Right atrium auricular region (tissue), 2 donors: ENCODE data around the gene ATG7. TPM values are rescaled to one million over a fixed set of nuclear protein-coding genes. Genes with fewer than 3 reads are reported as not detected.

ENCODE experiments used
- DNase-seq: peaks from one replicate; pipeline ENCODE4 v3.0.0-alpha.2; 2019; ENCODE audit warnings: low spot score
- H3K27ac ChIP-seq, 2 donors: fragments of 200-600 bp; sonication (generic); 1 replicate in 1 of 2; 2 replicates in 1 of 2; pipeline ENCODE4 v1.5.1; 2016 to 2019
- H3K27me3 ChIP-seq, 2 donors: fragments of 200-600 bp; sonication (generic); one replicate each; pipeline versions ENCODE4 v1.5.1 to v1.6.0; 2017 to 2019
- H3K36me3 ChIP-seq: fragments of 200-600 bp; sonication (generic); one replicate; pipeline ENCODE4 v1.5.1; 2016
- H3K4me1 ChIP-seq, 2 donors: fragments of 200-600 bp; sonication (generic); one replicate each; pipeline versions ENCODE4 v1.5.1 to v1.6.0; 2017 to 2019
- H3K4me3 ChIP-seq, 2 donors: fragments of 200-600 bp; sonication (generic); 1 replicate in 1 of 2; 2 replicates in 1 of 2; pipeline ENCODE4 v1.5.1; 2017 to 2019; ENCODE audit warnings: mild to moderate bottlenecking in 1 of 2, moderate library complexity in 1 of 2
- H3K9me3 ChIP-seq, 2 donors: fragments of 200-600 bp; sonication (generic); one replicate each; pipeline ENCODE4 v1.5.1; 2019
- CTCF ChIP-seq, 2 donors: fragments of 200-600 bp; sonication (generic); IDR thresholded peaks; one replicate each; pipeline ENCODE4 v1.5.1; 2019; ENCODE audit warnings: antibody characterized with exemption in 2 of 2
- total RNA-seq, 2 donors: library from RNA; depleted of rRNA; stranded (reverse); fragments of >200 nt; gene quantifications; one replicate each; pipeline ENCODE4 v1.1.0, GENCODE V29; 2016

The ATG7 gene
- total RNA-seq, 2 donors from 2014 or later: 15.2 to 23.8 TPM

- H3K27ac ChIP-seq: no peak overlapping the region
- DNase-seq: no peak
- no peaks in the 10 kb centered on the region for H3K27me3 ChIP-seq
- no peaks in the 10 kb centered on the region for H3K36me3 ChIP-seq
- TF ChIP-seq CTCF (IDR thresholded peaks at IDR 0.05): no peak
- no peaks in the 10 kb centered on the region for H3K9me3 ChIP-seq
- peaks cover 0 to 20% of the 10 kb centered on the region in 2 donors for H3K4me1 ChIP-seq
- no peak overlapping the region for H3K4me3 ChIP-seq
Observed at GRCh38 chr3:11541321-11542303, 269.4 kb downstream of the ATG7 start.

- H3K4me3 ChIP-seq: no peak overlapping the region
- no peaks in the 10 kb centered on the region for H3K36me3 ChIP-seq
- DNase-seq: no peak
- H3K9me3 ChIP-seq: no peaks in the 10 kb centered on the region
- H3K27me3 ChIP-seq: no peaks in the 10 kb centered on the region
- peaks cover 0 to 20% of the 10 kb centered on the region in 2 donors for H3K4me1 ChIP-seq
- H3K27ac ChIP-seq: no peak overlapping the region
- TF ChIP-seq CTCF (IDR thresholded peaks at IDR 0.05): no peak
Observed at GRCh38 chr3:11542551-11542950, 270.4 kb downstream of the ATG7 start.

DNA sequence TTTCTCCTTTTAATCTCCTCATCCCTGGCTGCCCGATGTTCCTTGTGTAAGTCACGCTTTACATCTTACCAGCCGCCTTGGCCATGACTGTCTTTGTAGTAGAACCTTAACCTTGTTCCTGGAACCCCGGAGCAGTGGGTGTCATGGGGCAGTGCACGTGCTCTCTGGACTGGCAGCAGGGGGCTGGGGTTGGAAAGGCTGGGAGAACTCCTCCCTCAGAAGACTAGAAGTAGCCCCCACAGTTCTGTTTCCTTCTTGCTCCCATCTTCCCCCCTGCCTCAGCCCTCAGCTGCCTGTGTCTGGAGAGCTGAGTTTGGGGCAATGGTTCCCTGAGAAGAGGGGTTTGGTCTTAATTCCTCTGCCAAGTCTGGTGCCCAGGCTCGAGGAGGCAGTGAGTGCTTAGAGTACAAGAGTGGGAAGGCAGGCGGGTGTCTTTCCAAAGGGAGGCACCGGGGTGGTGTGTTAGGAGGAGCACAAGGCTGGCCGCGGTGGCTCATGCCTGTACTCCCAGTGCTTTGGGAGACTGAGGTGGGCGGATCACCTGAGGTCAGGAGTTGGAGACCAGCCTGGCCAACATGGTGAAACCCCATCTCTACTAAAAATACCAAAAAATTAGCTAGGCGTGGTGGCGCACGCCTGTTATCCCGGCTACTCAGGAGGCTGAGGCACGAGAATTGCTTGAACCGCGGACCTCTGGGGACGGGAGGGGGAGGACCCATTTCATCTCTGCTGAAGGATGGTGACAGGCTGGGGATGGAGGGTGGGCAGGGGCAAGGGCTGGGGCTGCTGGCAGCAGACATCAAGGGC is 271.1 kb downstream of the ATG7 start:
- no peaks in the 10 kb centered on the region for H3K9me3 ChIP-seq
- H3K27me3 ChIP-seq: no peaks in the 10 kb centered on the region
- no peak overlapping the region for H3K27ac ChIP-seq
- no peak overlapping the region for H3K4me3 ChIP-seq
- TF ChIP-seq CTCF (IDR thresholded peaks at IDR 0.05): no peak
- H3K4me1 ChIP-seq: peaks cover 0 to 20% of the 10 kb centered on the region in 2 donors
- H3K36me3 ChIP-seq: no peaks in the 10 kb centered on the region
- no peak for DNase-seq

GRCh38 chr3:11543948-11544387 is 271.8 kb downstream of the ATG7 start:
- TF ChIP-seq CTCF (IDR thresholded peaks at IDR 0.05): no peak
- DNase-seq: no peak
- H3K9me3 ChIP-seq: no peaks in the 10 kb centered on the region
- no peaks in the 10 kb centered on the region for H3K27me3 ChIP-seq
- H3K4me3 ChIP-seq: no peak overlapping the region
- peak overlapping the region; percentile 23 to 56 for H3K27ac ChIP-seq
- H3K36me3 ChIP-seq: no peaks in the 10 kb centered on the region
- peaks cover 0 to 20% of the 10 kb centered on the region in 2 donors for H3K4me1 ChIP-seq

- no peaks in the 10 kb centered on the region for H3K36me3 ChIP-seq
- peaks cover 0 to 20% of the 10 kb centered on the region in 2 donors for H3K4me1 ChIP-seq
- TF ChIP-seq CTCF (IDR thresholded peaks at IDR 0.05): no peak
- H3K27ac ChIP-seq: peak overlapping the region; percentile 23 to 56
- H3K9me3 ChIP-seq: no peaks in the 10 kb centered on the region
- DNase-seq: no peak
- H3K4me3 ChIP-seq: no peak overlapping the region
- H3K27me3 ChIP-seq: no peaks in the 10 kb centered on the region
Observed at GRCh38 chr3:11544412-11545181, 272.4 kb downstream of the ATG7 start.
